ENCODE results near the gene DMRT1.

GRCh38 chr9:975740-976257 lies 134.3 kb downstream of the DMRT1 start:
- TF ChIP-seq POLR2A (IDR thresholded peaks at IDR 0.05; ENCODE audit: low read length) = no peak
- no peak for TF ChIP-seq GATA1 (IDR thresholded peaks at IDR 0.05; ENCODE audit: low read depth, low read length)
